ENCODE data around the gene CTSA.

DNA sequence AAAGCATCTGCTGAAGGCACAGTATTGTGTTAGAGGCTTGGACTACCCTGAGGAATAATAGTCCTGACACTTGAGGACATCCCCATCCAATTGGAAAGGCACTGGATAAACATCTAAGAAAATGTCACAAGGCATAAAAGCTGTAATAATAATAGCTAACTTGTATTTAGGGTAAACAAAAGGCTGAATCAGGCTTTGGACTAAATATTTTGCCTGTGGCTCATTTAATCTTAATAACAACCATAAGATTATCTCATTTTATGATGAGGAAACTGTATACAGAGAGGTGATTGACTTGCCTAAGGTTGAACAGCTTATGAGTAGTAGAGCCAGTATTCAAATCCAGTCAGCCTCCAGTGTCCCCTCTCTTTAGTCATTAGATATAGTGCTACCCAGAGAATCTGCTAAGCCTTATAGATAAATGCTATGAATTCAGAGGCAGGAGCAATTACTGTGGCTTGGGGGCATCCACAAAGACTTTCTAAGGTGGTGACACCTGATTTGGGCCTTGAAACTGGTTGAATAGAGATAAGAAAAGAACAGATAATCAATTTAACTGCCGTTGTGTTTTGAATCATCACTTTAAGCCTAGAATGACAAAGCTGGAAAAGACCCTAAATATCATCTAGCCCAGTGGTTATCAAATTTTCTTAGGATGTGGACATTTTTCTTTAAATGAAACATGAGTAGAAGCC is 17.6 kb upstream of the CTSA start:
- TF ChIP-seq, protein P1, sequence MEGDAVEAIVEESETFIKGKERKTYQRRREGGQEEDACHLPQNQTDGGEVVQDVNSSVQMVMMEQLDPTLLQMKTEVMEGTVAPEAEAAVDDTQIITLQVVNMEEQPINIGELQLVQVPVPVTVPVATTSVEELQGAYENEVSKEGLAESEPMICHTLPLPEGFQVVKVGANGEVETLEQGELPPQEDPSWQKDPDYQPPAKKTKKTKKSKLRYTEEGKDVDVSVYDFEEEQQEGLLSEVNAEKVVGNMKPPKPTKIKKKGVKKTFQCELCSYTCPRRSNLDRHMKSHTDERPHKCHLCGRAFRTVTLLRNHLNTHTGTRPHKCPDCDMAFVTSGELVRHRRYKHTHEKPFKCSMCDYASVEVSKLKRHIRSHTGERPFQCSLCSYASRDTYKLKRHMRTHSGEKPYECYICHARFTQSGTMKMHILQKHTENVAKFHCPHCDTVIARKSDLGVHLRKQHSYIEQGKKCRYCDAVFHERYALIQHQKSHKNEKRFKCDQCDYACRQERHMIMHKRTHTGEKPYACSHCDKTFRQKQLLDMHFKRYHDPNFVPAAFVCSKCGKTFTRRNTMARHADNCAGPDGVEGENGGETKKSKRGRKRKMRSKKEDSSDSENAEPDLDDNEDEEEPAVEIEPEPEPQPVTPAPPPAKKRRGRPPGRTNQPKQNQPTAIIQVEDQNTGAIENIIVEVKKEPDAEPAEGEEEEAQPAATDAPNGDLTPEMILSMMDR (IDR thresholded peaks at IDR 0.05; ENCODE audit: low read length), result no peak
- no peak for TF ChIP-seq EZH2 (IDR thresholded peaks at IDR 0.05; ENCODE audit: borderline replicate concordance, low read length)

All from OCI-LY1 (cell line).